HG02938 (cell line): ENCODE results near the gene JPH2.
A peak's percentile ranks its signal among the peaks of the same experiment; 100 is the strongest.

ENCODE experiments used
- ATAC-seq: cut with Tn5 transposase; IDR thresholded peaks from one replicate; pipeline ENCODE4 v1.9.1; 2021; ENCODE audit warnings: mild to moderate bottlenecking, moderate library complexity; ENCODE audit not compliant: unreplicated experiment

JPH2 gene

GRCh38 chr20:44080646-44081267, 106.2 kb downstream of the JPH2 start:
- ATAC-seq: peak; percentile 83

DNA sequence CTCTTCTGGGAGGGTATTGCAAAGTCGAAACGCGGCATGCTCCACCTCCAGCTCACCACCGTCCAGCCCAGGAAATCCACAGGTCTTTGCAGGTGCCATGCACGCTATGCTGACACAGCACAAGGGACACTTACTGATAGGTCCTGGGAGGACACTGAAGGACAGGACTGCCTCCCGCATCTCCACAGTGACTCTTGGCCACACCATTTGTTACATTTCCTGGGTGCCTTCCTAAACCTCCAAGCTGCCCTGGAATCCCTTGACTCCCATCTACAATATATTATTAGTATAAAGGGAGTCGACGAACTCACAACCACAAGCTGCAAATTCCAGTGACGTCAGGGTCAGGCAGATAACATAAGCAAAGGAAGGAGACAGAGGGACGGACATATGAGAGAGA, 106.9 kb downstream of the JPH2 start:
- no peak for ATAC-seq

DNA sequence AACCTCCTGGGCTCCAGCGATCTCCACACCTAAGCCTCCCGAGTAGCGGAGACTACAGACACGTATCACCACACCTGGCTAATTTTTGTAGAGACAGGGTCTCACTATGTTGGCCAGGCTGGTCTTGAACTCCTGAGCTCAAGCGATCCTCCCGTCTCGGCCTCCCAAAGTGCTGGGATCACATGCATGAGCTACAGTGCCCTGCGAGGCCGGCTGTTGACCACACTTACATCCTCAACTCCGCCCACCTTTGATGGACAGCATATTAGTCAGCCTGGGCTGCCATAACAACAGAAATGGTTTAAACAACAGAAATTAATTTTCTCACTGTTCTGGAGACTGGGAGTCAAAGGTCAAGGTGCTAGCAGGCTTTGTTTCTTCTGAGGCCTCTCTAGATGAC, 107.7 kb downstream of the JPH2 start:
- ATAC-seq: no peak

DNA sequence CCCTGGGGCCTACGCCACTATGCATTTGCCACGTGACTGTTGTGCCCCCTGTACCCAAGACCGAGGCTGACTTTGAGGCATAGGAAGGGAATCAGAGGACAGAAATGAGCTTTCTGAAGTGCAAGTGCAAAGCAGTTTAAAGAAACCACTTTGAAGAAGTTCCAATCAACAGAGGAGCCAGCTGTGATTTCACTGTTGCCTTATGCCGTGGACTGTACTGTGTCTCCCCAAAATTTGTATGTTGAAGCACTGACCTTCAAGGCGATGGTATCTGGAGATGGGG, 111.1 kb downstream of the JPH2 start:
- no peak for ATAC-seq

GRCh38 chr20:44075191-44075949, 111.6 kb downstream of the JPH2 start:
- no peak for ATAC-seq

DNA sequence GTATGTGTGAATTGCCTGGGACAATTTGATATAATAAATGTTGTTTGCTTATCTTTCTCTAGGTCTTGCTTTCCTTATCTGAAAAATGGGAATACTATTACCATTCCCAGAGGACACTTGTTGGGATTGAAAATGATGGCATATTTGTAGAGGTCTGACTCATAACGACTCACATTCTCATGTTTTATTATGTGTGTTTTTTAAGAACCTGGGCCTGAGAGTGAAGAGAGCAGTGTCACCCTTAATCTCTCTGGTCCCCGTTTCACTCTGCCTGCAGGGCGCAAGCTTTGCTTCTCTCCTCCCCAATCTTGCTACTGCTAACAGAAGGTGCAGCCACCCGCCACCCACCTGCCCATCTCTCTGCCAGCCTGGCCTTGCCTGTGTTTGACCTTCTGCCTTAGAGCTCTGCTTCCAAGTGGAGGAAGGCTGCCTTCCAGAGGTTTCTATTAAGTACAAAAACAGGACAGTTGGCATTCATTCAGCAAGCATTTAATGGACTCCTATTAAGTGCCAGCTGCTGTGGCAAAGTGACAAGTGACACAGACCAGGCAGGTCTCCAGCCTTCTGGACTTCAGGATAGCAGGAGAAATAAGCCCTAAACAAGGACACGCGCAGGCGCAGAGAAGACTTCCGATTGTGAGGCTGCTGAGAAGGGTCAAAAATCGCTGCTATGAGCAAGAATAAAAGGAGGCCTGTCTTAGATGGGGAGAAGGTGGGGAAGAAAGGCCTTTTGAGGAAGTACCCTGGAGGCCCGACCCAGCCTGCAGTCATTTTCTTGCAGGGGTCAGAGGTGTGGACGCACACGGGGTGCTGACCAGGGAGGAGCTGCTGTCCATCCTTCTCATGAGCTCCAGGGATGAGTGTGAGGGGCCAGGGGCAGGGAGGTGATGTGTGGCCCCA, 112.5 kb downstream of the JPH2 start:
- no peak for ATAC-seq

GRCh38 chr20:44073675-44074071, 113.3 kb downstream of the JPH2 start:
- ATAC-seq: no peak

GRCh38 chr20:44073011-44073674, 113.8 kb downstream of the JPH2 start:
- no peak for ATAC-seq

GRCh38 chr20:44072384-44072783, 114.6 kb downstream of the JPH2 start:
- ATAC-seq: no peak

DNA sequence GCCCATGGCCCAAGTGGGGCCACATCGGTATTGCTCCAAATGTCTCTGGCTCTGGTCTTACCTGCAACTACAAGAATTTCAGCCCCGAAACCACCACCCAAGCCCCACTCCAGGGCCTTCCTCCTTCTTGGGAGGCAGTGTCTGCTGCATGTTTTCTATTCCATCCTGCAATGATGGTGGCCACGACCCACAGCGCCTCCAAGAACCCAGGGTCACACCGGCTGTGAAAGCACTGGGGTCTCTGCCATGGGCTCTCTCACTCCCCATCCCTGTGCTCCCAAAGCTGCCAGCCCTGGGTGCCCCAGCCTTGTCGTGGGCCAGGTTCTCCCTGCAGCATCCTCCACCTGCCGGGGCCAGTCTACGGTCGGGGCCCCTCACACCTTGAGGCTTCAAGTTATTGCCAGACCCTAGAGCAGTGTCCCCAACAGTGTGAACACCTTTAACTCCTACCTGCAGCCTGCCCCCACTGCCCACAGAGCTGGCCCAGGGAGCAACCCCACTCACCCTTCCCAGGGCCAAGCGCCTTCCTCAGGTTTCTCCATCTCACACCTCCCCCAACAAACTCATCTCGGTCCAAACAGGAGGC, 115.4 kb downstream of the JPH2 start:
- ATAC-seq: no peak

DNA sequence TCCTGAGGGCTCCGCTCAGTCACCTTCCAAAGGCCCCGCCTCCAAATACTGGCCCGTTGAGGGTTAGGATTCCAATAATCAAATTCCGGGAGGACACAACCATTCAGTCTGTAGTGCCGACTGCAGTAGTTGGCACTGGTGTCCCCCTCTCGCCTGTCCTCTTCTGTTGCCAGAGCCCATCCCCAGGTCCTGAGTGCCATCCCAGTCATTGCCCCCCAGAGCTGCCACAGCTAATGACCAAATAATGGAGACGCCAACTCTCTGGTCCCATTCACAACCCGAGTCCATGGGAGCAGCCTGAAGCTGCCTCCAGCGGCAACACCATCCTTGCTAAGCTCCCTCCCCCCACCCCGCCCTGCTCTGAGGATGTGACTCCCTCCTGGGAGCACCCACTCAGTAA, 115.9 kb downstream of the JPH2 start:
- ATAC-seq: no peak

- no peak for ATAC-seq
Observed at GRCh38 chr20:44070139-44070900, 116.7 kb downstream of the JPH2 start.

DNA sequence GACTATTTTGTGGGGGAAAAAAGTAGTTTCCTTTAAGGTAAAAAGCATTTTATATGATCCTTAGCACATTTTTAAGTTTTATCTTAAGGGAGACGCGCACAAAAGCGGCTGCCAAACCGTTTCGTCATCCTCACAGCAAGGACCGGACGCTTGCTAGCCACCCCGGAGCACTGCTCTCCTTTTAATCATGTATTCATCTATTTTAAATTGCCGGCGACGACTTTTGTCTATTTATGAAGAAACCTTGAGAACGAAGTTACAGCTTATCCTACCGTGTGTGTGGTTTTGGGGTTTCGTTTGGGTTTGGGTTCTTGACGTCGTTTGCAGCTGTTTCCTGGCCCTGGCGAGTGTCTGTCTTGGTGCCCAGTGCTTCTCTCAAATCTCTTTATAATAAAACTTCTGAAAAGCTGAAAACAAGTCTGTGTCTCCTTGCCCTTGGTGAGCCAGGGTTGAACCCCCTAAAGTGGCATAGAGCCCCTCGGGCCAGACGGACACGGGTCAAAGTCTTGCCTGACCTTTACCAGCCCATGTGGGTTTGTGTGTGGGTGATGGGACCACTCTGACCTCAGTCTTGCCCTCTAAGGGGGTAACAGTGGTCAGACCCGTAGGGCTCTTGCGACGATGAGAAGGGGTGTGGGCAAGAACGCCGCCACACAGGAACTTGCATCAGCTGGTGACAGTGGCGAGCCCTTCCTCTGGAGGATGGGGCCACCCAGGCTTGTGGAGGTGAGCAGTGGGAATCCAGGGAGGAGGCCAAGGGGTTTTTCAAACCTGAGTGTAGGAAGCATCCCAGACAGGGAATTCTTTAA, 117.6 kb downstream of the JPH2 start:
- peak; percentile 52 for ATAC-seq

DNA sequence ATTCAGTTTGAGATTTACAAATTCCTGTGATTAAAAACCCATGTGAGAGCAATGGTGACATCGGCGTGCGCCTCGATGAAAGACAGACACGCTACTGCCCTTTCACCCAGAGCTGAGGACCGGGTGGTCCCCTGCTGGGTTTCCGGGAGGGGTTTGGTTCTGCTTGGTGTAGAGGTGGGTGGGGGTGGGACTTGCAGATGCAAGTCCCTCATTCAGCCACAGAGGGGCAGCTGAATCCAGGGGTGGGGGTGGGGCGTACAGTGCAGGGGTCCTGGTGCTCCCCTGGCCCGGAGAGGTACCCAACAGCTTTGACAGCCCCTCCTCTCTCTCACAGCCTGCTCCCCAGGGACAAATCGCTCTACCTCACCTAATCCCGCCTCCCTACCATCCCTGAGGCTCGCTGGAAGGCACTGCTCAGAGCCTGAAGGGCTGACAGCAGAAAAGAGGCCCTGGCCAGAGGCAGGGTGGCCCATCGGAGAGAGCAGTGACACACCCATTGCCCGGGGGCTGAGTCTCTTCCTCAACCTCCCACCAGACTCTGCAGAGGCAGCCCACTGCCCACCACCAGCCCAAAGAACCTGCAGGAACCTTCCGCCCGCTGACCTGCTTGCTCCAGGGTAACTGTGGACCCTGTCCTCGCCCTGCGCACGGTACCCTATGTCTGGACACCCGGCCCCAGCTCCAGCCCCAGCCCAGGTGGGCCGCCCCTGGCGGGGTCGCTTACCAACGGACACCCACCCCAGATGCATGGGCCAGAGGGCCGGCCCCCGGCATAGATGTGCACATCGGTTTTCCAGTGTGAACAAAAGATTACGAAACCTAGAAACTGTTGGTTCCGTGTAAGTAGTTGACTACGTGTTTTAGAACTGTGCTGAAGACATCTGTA, 118.4 kb downstream of the JPH2 start:
- peak; percentile 2 for ATAC-seq

- ATAC-seq: no peak
Observed at GRCh38 chr20:44067650-44068081, 119.3 kb downstream of the JPH2 start.

DNA sequence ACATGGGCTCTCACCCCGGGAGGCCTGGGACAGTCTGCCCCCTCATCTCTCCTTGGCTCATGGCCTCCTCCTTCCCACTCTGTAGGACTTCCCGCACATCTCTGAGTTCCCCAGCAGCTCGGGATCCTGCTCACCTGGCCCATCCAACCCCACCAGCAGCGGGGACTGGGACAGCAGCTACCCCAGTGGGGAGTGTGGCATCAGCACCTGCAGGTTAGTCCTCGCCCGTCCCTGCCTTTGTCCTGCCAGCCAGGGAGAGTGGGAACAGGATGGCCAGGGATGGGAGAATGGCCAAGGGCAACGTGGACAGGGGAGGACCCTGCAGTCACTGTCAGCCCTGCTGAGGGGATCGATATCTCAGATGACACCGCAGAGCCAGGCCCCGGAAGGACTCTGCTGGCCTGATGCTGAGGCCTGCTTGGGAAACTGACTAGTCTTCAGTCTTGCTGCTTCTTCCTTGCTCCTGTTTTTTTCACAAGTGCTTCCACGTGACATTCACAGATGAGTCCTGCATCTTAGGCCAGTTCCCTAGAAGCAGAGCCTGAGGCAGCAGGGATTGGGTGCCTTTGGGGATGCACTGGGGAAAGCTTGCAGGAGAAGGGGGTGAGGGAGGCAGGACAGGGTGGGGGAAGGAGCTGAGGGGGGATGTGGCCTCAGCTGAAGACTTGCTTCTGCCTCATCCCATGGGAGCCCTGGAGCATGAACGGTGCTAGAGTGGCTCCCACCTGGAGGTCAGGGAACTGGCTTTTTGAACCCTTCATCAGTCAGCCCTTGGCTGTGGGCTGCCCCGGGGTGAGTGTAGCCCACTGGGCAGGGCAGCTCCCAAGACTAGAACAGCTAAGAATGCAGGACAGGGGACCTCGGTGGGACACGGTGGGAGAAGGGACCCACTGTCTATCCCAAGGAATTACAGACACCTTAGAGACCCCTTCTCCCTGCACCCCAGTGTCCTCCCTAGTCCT, 120.1 kb downstream of the JPH2 start:
- no peak for ATAC-seq
